ENCODE measurements around the gene MACC1.
"Not testable (repeated sequence)": the region's sequence is repeated elsewhere in the genome, so short reads cannot be mapped to it uniquely, and the experiment has no call there.

Gene MACC1

GRCh38 chr7:20126060-20126459, 91.1 kb downstream of the MACC1 start:
- DNase-seq (ENCODE audit: low read depth): not testable (repeated sequence)

GRCh38 chr7:20124087-20124486, 93.1 kb downstream of the MACC1 start:
- not testable (repeated sequence) for DNase-seq (ENCODE audit: low read depth)

- not testable (repeated sequence) for DNase-seq (ENCODE audit: low read depth)
Measured at GRCh38 chr7:20122653-20123316, 94.4 kb downstream of the MACC1 start.

- no peak for DNase-seq (ENCODE audit: low read depth)
Measured at GRCh38 chr7:20122073-20122472, 95.1 kb downstream of the MACC1 start.

- no peak for DNase-seq (ENCODE audit: low read depth)
Measured at GRCh38 chr7:20121404-20121803, 95.8 kb downstream of the MACC1 start.

GRCh38 chr7:20120611-20121168, 96.5 kb downstream of the MACC1 start:
- not testable (repeated sequence) for DNase-seq (ENCODE audit: low read depth)

GRCh38 chr7:20116869-20117268, 100.3 kb downstream of the MACC1 start:
- no peak for DNase-seq (ENCODE audit: low read depth)

GRCh38 chr7:20114468-20114867, 102.7 kb downstream of the MACC1 start:
- peak; percentile 23 for DNase-seq (ENCODE audit: low read depth)

GRCh38 chr7:20113427-20114027, 103.7 kb downstream of the MACC1 start:
- DNase-seq (ENCODE audit: low read depth): no peak

- peak; percentile 1 for DNase-seq (ENCODE audit: low read depth)
Measured at GRCh38 chr7:20112696-20113095, 104.5 kb downstream of the MACC1 start.

GRCh38 chr7:20111821-20112542, 105.2 kb downstream of the MACC1 start:
- DNase-seq (ENCODE audit: low read depth): no peak

- DNase-seq (ENCODE audit: low read depth): peak; percentile 35
Measured at GRCh38 chr7:20107582-20107981, 109.6 kb downstream of the MACC1 start.

GRCh38 chr7:20104696-20105095, 112.5 kb downstream of the MACC1 start:
- no peak for DNase-seq (ENCODE audit: low read depth)

- no peak for DNase-seq (ENCODE audit: low read depth)
Measured at GRCh38 chr7:20102982-20103381, 114.2 kb downstream of the MACC1 start.

- DNase-seq (ENCODE audit: low read depth): no peak
Measured at GRCh38 chr7:20095862-20096261, 121.3 kb downstream of the MACC1 start.

GRCh38 chr7:20095436-20095835, 121.7 kb downstream of the MACC1 start:
- DNase-seq (ENCODE audit: low read depth): no peak

GRCh38 chr7:20089431-20089830, 127.8 kb downstream of the MACC1 start:
- DNase-seq (ENCODE audit: low read depth): peak; percentile 65

GRCh38 chr7:20085086-20085485, 132.1 kb downstream of the MACC1 start:
- DNase-seq (ENCODE audit: low read depth): peak; percentile 74

All from fibroblast of gingiva (primary cell).